T1000 (cell line): ENCODE results near the gene RAB35.

ENCODE experiments used
- DNase-seq: peaks from one replicate; lab custom pipeline; 2025; ENCODE audit warnings: mixed read lengths; lab: John Stamatoyannopoulos, UW

Gene RAB35

DNA sequence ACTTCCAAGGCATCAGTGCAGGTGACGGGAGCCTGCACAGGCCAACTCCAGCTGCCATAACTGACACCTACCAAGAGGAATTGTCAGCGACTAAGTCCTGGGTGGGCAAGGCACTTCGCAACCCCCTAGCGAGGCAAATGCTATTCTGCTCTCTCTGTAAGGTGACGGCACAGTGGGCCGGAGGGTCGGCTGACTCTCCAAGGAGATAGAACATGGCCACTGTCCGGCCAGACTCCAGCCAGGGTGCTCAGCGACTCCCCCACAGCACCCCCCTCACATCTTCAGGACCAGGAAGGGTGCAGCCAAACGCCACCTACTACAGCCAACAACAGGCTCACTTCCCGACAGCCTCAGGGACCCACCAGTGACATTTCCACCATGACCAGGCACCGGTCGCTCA is 13.2 kb downstream of the RAB35 start:
- DNase-seq, result no peak

GRCh38 chr12:120103044-120103338 is 13.6 kb downstream of the RAB35 start:
- DNase-seq, result no peak

DNA sequence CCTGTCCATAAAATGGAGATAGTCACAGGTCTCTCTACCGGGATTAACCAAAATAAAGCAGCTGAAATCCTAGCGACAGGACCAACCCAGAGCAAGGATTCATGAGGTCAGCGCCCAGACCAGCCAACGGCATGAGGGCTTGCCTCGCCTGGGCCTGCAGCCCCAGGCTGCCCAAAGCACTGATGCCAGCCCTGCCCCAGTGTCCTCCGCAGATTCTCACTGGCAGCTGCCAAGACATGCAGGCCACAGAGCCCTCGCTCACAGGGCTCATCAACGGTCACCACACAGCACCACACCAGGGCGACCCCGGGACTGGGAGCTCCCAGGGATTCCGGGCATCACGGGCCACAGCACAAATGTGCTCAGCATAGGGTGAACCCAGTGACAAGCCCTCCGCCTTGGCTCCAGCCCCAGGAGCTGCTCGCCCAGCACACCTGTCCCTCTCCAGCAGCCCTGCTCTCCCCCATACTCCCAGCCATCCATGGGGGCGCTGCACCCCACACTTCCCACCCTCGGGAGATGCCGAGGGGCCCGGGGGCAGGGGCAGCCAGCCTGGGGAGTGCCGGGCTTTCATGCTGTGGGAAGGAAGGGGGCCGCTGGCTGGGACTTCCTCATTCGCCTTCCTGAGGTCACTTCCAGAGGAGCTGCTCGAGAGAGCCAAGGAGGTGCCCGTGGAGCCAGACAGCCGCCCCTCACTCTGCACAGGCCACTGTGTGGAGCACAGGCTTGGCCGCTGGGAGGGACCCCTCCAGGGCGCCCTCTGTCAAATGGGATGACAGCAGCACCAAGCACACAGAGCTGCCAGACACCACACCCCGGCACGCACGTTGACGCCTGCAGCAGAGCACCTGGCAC is 14.1 kb downstream of the RAB35 start:
- no peak for DNase-seq

DNA sequence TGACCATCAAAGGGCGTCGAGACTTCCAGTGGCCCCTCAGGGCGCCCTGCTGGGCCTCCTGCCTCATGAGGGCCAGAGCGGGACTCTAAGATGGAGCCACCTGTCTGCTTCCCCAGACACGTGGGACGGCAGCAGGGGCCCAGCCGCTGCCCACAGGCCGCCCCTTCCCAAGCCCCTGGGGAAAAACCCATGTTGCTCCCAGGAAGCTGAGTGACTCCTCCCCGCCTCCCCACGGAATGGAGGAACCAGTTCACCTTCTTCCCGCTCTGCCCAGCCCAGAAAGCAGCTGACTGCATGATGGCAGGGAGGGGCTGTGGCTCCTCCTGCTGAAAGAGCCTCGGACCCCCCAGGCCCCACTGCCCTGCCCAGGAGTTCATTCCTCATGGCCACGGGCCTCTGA is 14.9 kb downstream of the RAB35 start:
- DNase-seq, result no peak

DNA sequence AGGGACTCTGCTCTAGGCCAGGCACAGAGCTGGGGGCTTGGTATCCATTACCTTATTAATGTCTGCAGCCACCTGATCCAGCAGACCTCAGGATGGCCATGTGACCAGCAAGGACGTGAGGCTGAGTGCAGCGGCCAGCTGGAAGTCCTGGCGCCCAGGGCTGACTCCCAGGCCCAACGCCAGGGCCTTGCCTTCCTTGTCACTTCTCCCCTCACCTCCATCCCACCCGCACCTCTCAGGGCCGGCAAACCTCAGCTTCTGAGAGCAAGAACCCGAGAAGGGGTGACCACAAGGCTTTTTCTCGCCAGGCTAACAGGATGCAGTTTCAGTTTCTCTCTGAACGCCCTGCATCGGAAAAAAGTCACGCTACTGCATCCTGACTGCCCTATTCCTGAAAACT is 15.4 kb downstream of the RAB35 start:
- no peak for DNase-seq

DNA sequence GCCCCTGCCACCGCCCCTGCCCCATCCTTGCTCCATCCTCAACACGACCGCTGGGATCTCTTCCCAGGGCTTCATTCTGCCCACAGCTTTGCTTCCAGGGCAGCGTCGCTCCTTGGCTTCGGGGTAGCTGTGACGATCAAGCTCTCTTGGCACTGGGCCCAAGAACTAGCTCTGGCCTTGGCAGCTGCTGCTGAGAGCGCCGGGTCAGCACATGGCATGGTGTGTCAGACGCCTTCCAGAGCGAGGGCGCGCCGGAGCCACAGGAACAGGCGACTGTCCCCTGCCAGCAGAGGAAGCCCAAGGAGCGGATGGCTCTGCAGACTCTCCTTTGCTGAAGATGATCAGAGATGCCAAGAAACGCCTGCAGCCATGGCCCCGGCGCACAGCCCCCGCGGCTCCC is 15.9 kb downstream of the RAB35 start:
- no peak for DNase-seq

GRCh38 chr12:120099738-120100137 is 16.8 kb downstream of the RAB35 start:
- no peak for DNase-seq

DNA sequence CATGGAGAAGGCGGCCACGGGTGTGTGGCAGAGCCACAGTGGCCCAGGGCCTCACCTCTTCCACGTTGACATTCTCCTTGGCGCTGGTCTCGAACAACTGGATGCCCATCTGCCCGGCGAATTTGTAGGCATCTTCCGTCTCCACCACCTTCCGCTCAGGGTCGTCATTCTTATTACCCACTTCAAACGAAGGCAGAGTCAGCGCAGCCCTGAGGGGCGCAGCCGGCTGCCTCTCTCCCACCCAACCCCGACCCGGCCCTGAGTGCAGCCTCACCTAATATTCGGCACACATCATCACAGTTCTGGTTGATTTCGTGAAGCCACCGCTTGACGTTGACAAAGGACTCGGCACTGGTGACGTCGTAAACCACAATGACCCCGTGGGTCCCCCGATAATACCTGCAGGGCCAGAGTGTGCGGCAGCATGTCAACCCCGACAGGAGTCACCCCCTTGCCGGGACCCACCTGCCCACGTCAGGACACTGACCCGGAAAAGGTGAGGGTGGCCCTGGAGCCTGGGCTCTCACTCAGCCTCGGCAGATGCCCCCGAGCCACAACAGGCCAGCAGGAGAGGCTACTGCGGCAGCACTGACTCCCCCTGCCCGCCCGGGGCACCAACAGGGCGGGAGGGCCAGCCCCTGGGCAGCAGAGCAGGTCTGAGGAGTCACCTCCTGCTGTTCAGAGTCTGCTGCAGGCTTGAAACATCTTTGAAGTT is 17.6 kb downstream of the RAB35 start:
- DNase-seq, result no peak

- no peak for DNase-seq
Measured at GRCh38 chr12:120096671-120097202, 19.8 kb downstream of the RAB35 start.

DNA sequence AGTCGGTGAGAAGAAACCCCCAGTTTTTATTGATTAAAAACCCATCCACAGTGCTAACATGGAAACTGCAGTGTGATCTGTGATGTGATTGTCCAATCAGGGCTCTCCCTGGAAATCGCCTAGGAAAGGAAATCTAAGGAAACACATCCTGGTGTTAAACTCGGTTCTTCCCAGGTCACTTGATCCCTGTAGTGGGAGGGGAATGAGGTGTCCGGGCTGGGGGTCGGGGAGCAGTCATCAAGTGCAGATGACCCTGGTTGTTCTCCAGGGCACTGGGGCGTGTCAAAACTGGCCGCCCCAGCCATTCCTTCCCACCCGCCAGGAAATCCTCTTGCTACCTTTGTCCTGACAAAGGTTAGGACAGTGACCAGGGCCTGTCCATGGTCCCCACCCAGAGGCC is 20.8 kb downstream of the RAB35 start:
- no peak for DNase-seq

DNA sequence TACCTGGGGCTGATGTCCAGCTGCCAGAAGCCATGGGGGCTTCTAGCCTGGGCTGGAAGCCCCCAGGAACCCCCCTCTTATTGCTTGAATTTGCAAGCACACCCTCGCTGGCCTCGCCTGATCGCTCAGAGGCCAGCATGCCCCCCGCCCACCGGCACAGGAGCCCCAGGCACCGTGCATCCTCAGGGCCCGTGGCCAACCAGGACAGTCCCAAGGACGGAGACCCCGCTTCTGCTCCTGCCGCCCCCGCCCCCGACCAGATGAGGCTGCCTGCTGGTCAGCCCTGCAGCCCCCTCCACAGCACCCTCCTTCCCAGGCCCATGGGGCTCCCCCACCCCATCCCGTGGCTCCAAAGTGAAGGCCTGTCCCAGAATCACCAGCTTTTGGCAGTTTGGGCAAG is 21.2 kb downstream of the RAB35 start:
- DNase-seq, result no peak

DNA sequence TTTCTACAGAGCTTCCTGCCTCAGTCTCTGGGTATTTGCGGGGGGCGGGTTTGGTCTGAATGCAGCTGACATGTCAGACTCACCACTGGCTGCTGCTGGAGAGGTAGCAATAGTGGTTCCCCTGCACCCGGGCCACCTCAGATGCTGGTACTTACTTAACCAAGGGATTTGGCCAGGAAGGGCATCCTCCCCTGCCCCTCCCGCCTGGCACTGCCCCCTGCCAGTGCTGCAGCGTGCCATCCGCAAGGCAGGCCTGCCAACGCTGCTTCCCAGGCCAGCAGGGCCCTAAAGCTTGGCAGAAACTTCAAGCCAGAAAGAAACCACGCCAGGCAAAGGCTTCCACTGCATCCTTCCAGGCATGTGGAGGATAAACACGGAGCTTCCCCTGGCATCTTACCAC is 22.1 kb downstream of the RAB35 start:
- DNase-seq, result no peak

GRCh38 chr12:120093592-120094355 is 22.8 kb downstream of the RAB35 start:
- no peak for DNase-seq

- no peak for DNase-seq
Measured at GRCh38 chr12:120093336-120093591, 23.3 kb downstream of the RAB35 start.

GRCh38 chr12:120092551-120093335 is 23.8 kb downstream of the RAB35 start:
- no peak for DNase-seq

GRCh38 chr12:120091371-120092090 is 25.0 kb downstream of the RAB35 start:
- DNase-seq, result no peak

DNA sequence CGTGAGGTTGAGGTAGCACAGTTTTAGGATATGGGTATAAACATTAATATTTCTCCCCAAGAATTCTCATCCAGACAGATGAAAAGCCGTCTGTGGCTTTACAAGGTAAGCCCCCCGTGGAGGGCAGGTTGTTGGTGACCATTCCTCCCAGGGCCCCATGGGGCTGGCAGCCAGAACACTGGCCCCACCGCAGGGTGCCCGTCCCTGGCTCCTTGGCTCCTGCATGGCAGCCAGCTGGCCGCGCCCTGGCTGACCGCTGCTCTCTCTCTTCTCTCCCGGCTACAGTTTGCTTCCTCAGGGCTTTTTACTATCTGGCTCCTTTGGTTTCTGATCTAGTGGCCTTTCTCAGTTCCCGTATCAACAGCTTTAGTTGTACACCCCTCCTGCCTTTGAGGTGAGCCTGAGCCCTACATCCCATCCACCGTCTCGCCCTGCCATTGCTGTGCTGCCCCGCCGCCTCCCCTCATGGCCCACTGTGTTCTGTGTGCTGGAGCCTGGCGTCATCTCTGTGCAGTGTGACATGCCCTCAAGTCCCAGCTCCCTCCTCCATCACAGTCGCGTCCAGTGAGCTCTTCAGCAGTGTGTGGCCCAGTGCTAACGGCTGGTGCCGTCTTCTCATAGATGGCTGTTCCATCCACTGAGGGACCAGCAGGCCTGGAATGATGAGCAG is 25.8 kb downstream of the RAB35 start:
- DNase-seq, result no peak

GRCh38 chr12:120090206-120090605 is 26.3 kb downstream of the RAB35 start:
- no peak for DNase-seq

DNA sequence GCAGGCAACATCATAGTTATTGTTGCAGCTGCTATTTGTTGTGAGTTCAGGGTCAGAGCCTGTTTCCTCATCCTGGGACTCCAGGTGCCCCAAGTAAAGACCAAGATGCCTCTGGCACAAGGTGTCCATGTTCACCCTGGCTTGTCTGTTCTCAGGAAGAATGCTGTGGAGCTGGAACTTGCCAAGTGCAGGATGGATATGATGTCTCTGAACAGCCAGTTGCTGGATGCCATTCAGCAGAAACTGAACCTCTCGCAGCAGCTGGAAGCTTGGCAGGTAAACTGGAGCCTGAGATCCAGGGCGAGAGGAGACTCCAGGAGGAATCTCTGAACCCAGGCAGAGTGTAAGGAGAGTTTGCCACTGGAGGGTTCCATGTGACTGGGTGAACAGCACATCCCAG is 26.8 kb downstream of the RAB35 start:
- DNase-seq, result no peak

DNA sequence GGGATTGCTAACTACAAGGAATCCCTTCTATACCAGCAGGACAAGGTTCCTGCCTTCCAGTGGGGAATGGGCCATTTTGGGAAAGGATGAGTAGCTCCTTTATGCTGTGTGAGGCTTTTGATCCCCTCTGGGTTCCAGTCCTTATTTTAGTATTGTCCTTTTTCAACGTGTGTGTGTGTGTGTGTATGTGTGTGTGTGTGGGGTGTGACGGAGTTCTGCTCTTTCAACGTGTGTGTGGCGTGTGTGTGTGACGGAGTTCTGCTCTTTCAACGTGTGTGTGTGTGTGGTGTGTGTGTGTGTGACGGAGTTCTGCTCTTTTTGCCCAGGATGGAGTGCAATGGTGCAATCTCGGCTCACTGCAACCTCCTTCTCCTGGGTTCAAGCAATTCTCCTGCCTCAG is 27.4 kb downstream of the RAB35 start:
- DNase-seq, result no peak
